Left lobe of liver (tissue), 2 donors: Measurements from ENCODE around the gene MCMBP. TPM values are rescaled to one million over a fixed set of nuclear protein-coding genes. Genes with fewer than 3 reads are reported as not detected.
"Not testable (repeated sequence)": the region's sequence is repeated elsewhere in the genome, so short reads cannot be mapped to it uniquely, and the experiment has no call there.

Experiments
- ATAC-seq: fragments of 200-7000 bp; cut with Tn5 transposase; one replicate; pipeline ENCODE4 v1.9.1; 2020; ENCODE audit warnings: mild to moderate bottlenecking, moderate library complexity
- DNase-seq: peaks from one replicate; pipeline ENCODE4 v3.0.0-alpha.2; 2020; ENCODE audit warnings: low spot score
- total RNA-seq: library from RNA; stranded (reverse); gene quantifications from one replicate; pipeline ENCODE4 v1.2.1, GENCODE V29; 2021
- donor health status: DM: no; HTN: no; CAD: no; lungs with moderate emphysema.
- donor health status: DM: no; HTN: yes; CAD: no.

MCMBP gene
- total RNA-seq, 1 donor from 2014 or later: 16.5 TPM

DNA sequence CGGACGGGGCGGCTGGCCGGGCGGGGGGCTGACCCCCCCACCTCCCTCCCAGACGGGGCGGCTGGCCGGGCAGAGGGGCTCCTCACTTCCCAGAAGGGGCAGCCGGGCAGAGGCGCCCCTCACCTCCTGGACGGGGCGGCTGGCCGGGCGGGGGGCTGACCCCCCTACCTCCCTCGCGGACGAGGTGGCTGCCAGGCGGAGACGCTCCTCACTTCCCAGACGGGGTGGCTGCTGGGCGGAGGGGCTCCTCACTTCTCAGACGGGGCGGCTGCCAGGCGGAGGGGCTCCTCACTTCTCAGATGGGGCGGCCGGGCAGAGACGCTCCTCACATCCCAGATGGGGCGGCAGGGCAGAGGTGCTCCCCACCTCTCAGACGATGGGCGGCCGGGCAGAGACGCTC, 77.5 kb downstream of the MCMBP start:
- DNase-seq, ATAC-seq: not testable (repeated sequence)

DNA sequence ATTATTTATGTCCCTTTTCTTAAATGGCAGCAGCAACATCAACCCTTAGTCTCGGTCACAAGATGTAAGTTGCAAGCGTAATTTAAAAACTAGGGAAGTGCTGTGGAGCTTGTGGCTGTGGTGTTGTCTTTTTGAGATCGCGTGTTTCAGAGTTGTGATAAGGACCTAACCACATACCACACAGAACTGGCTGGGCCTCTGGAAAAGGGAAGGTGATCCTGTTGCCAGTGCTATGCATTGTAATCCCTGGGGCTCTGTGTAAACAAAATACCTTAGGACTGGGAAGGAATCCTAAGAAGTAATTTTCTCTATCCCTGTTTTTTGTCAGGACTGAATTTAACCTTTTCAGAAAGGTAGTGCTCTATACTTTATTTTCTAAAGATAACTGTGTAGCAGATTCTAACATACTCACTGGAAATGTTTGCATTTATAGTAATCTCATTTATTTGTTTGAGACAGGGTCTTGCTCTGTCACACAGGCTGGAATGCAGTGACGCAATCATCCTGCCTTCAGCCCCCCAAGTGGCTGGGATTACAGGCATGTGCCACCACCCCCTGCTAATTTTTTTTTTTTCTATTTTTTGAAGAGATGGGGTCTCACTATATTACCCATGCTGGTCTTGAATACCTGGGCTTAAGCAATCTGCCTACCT, 86.4 kb downstream of the MCMBP start:
- DNase-seq: no peak
- ATAC-seq: no peak

GRCh38 chr10:119784340-119785067, 88.1 kb downstream of the MCMBP start:
- DNase-seq (no peak), ATAC-seq (no peak)

DNA sequence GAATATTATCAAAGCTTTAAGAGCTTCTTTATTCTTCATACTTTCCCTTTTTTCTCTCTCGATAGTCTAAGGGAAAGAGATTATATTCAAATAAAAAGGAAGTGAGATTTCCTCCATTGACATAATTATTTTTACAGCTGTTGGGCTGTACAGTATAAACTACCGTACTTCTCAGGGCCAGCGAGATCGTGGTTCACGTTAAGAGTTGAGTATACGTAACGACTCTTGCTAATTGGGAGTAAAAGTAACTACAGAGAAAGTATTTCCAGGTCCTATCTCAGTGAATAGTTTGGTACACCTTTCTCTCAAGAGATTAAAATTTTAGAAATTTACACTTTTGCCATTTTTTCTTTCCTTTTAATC, 89.0 kb downstream of the MCMBP start:
- ATAC-seq (no peak), DNase-seq (no peak)

GRCh38 chr10:119782981-119783664, 89.5 kb downstream of the MCMBP start:
- no peak for DNase-seq
- no peak for ATAC-seq

GRCh38 chr10:119781498-119781897, 91.1 kb downstream of the MCMBP start:
- ATAC-seq: no peak
- DNase-seq: no peak

GRCh38 chr10:119780879-119781480, 91.7 kb downstream of the MCMBP start:
- DNase-seq: no peak
- ATAC-seq: no peak

Other genes with a start within 250 kb of the MCMBP start
- 11.3 TPM for gene BAG3, start 221.5 kb downstream of the MCMBP start, total RNA-seq
- 2.6 TPM for gene INPP5F, start 146.8 kb downstream of the MCMBP start, total RNA-seq
- gene SEC23IP, start 19.9 kb upstream of the MCMBP start, total RNA-seq: 24.0 TPM